Progenitor cell of endocrine pancreas (in vitro differentiated cells): ENCODE data around the gene DNAJC19. TPM values are rescaled to one million over a fixed set of nuclear protein-coding genes. Genes with fewer than 3 reads are reported as not detected.
"Not testable (repeated sequence)": the region's sequence is repeated elsewhere in the genome, so short reads cannot be mapped to it uniquely, and the experiment has no call there.

Source experiments
- DNase-seq: peaks from one replicate; pipeline ENCODE4 v3.0.0; 2021; ENCODE audit warnings: low spot score; ENCODE audit not compliant: unreplicated experiment
- H3K27ac Mint-ChIP-seq: 2 replicates; pipeline ENCODE4 v1.8.0; 2021; ENCODE audit warnings: mild to moderate bottlenecking, moderate library complexity, mixed read lengths
- H3K27me3 Mint-ChIP-seq: 2 replicates; pipeline ENCODE4 v1.8.0; 2021; ENCODE audit warnings: mixed read lengths
- H3K36me3 Mint-ChIP-seq: 2 replicates; pipeline ENCODE4 v1.8.0; 2022; ENCODE audit warnings: mixed read lengths; ENCODE audit not compliant: insufficient read depth
- H3K4me1 Mint-ChIP-seq: 2 replicates; pipeline ENCODE4 v1.8.0; 2021; ENCODE audit warnings: low read depth, mixed read lengths
- H3K4me3 Mint-ChIP-seq: 2 replicates; pipeline ENCODE4 v1.8.0; 2021; ENCODE audit warnings: low read depth, mild to moderate bottlenecking, moderate library complexity, mixed read lengths
- H3K9me3 Mint-ChIP-seq: 2 replicates; pipeline ENCODE4 v1.8.0; 2021; ENCODE audit warnings: low read depth, mixed read lengths
- CTCF ChIP-seq: fragments of 200-600 bp; sonication (generic); IDR thresholded peaks from one replicate; pipeline ENCODE4 v1.5.0; 2021; ENCODE audit warnings: antibody characterized with exemption, mild to moderate bottlenecking; ENCODE audit not compliant: unreplicated experiment
- total RNA-seq: library from RNA; stranded (reverse); gene quantifications from 2 replicates; pipeline ENCODE4 v1.2.1, GENCODE V29; 2021

The DNAJC19 gene
- total RNA-seq, 1 donor from 2014 or later, result 56.6 TPM

- Mint-ChIP-seq H3K27ac (no peak overlapping the region), H3K27me3 (no peaks in the 10 kb centered on the region), H3K4me3 (no peak overlapping the region), H3K9me3 (peaks cover 10% of the 10 kb centered on the region), H3K4me1 (peaks cover 4% of the 10 kb centered on the region), H3K36me3 (no peaks in the 10 kb centered on the region)
- DNase-seq, result no peak
- TF ChIP-seq CTCF, result no peak
These were observed 19.3 kb upstream of the DNAJC19 start for GRCh38 chr3:181008796-181009195.

- DNase-seq, result no peak
- peaks cover 1% of the 10 kb centered on the region for H3K36me3 Mint-ChIP-seq
- H3K27ac Mint-ChIP-seq, result no peak overlapping the region
- peaks cover 12% of the 10 kb centered on the region for H3K9me3 Mint-ChIP-seq
- H3K4me3 Mint-ChIP-seq, result no peak overlapping the region
- no peaks in the 10 kb centered on the region for H3K27me3 Mint-ChIP-seq
- TF ChIP-seq CTCF, result no peak
- peaks cover 10% of the 10 kb centered on the region for H3K4me1 Mint-ChIP-seq
These were observed 17.7 kb upstream of the DNAJC19 start for GRCh38 chr3:181007262-181007661.

- Mint-ChIP-seq H3K27ac (no peak overlapping the region), H3K36me3 (peaks cover 1% of the 10 kb centered on the region), H3K27me3 (no peaks in the 10 kb centered on the region), H3K9me3 (peaks cover 11% of the 10 kb centered on the region), H3K4me1 (peaks cover 10% of the 10 kb centered on the region), H3K4me3 (no peak overlapping the region)
- no peak for TF ChIP-seq CTCF
- DNase-seq, result no peak
These were observed 17.0 kb upstream of the DNAJC19 start for GRCh38 chr3:181006541-181006940.

GRCh38 chr3:181003469-181003868 lies 13.9 kb upstream of the DNAJC19 start:
- not testable (repeated sequence) for H3K4me3 Mint-ChIP-seq, H3K27me3 Mint-ChIP-seq, H3K4me1 Mint-ChIP-seq, H3K36me3 Mint-ChIP-seq, DNase-seq, H3K27ac Mint-ChIP-seq
- H3K9me3 Mint-ChIP-seq, result peaks cover 21% of the 10 kb centered on the region

- not testable (repeated sequence) for H3K27ac Mint-ChIP-seq, H3K4me1 Mint-ChIP-seq, DNase-seq, H3K36me3 Mint-ChIP-seq, H3K4me3 Mint-ChIP-seq, H3K27me3 Mint-ChIP-seq
- peaks cover 21% of the 10 kb centered on the region for H3K9me3 Mint-ChIP-seq
These were observed 12.8 kb upstream of the DNAJC19 start for GRCh38 chr3:181002331-181002730.

GRCh38 chr3:180996415-180996932 lies 6.9 kb upstream of the DNAJC19 start:
- H3K27me3 Mint-ChIP-seq, result peaks cover 16% of the 10 kb centered on the region
- no peak for TF ChIP-seq CTCF
- H3K4me3 Mint-ChIP-seq, result no peak overlapping the region
- H3K36me3 Mint-ChIP-seq, result peaks cover 1% of the 10 kb centered on the region
- peaks cover 10% of the 10 kb centered on the region for H3K9me3 Mint-ChIP-seq
- no peak for DNase-seq
- H3K4me1 Mint-ChIP-seq, result no peaks in the 10 kb centered on the region
- no peak overlapping the region for H3K27ac Mint-ChIP-seq
